GM21723 (cell line): ENCODE data around the gene ZBED1.
"Not testable (repeated sequence)": the region's sequence is repeated elsewhere in the genome, so short reads cannot be mapped to it uniquely, and the experiment has no call there.

Experiments used
- ATAC-seq: cut with Tn5 transposase; IDR thresholded peaks from one replicate; pipeline ENCODE4 v1.9.1; 2021; ENCODE audit warnings: mild to moderate bottlenecking, moderate library complexity; ENCODE audit not compliant: unreplicated experiment

ZBED1 gene

DNA sequence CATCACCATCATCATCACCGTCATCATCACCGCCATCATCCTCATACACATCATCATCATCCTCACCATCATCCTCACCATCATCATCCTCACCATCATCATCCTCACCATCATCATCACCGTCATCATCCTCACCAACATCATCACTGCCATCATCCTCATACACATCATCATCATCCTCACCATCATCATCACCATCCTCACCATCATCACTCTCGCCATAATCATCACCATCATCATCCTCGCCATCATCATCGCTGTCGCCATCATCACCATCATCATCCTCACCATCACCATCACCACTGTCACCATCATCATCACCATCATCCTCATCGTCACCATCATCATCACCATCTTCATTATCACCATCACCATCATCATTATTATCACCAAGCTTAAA is 19.8 kb upstream of the ZBED1 start:
- ATAC-seq, result no peak

DNA sequence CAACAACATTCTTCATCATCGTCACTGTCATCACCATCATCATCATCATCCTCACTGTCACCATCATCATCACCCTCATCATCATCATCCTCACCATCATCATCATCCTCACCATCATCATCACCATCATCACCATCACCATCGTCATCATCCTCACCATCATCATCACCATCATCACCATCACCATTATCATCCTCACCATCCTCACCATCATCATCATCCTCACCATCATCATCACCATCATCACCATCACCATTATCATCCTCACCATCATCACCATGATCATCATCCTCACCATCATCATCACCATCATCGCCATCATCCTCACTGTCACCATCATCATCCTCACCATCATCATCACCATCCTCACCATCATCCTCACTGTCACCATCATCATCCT is 18.9 kb upstream of the ZBED1 start:
- not testable (repeated sequence) for ATAC-seq

DNA sequence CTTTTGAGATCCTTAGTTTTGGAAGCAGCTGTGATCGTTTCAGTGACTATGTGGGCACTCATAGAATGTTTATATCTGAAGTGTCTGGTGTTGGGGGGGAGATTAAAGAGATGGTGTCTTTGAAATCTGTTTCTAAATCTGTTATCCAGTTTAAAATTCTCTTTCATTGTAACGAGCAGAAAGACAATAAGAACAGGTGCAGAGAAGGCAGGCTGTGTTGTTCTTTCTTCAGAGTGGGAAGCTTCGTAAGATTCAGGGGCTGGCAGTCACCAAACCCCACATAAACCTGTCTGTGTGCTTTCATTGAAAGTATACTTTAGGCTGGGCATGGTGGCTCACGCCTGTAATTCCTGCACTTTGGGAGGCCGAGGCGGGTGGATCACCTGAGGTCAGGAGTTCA is 16.3 kb upstream of the ZBED1 start:
- peak; percentile 11 for ATAC-seq

DNA sequence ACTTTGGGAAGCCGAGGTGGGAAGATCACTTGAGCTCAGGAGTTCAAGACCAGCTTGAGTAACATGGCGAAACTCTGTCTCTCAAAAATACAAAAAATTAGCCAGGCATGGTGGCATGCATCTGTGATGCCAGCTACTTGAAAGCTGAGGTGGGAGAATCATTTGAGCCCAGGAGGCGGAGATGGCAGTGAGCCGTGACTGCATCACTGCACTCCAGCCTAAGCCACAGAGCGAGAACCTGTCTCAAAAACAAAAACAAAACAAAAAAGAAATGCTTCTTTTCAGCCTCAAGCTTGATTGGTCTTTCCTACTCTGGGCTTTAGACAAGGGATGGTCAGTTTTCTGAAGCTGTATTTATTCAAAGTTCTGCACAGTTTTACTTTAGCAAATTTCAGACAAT is 15.8 kb upstream of the ZBED1 start:
- peak; percentile 64 for ATAC-seq

DNA sequence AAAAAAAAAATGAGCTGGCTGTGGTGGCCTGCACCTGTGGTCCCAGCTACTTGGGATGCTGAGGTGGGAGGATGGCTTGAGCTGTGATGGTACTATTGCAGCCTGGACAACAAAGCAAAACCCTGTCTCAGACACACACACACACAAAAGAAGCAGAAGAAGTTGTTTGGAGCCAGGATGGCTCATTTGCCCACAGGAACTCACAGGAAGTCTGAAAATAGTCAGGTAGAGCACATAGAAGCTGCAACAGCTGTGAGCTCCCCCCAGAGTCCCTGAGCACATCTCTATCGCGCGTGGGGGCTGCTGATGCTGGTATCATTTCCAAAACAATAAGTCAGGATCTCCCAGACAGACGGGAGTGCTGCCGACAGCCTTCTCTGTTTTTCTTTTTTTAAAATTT is 13.4 kb upstream of the ZBED1 start:
- ATAC-seq, result no peak

DNA sequence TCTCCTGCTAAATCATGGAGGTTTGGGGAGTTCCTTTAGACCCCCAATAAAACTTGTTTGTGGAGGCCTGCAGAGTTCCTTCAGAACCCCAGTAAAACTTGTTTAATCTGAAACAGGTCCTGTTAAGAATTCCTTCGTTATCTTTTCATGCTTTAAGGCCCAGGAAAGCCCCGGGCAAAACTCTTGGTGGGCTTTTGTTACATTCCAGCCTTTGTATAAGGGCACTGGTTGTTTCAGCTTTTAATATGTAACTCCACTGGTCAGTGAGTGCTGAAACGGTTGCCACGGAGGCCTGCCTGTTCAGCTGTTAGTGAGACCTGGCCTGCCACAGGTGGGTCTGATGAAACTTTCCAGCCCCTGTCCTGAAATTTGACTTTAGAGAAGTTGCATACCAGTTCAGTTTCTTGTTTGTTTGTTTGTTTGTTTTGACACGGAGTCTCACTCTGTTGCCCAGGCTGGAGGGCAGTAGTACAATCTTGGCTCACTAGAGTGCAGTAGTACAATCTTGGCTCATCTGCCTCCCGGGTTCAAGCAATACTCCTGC is 12.4 kb upstream of the ZBED1 start:
- ATAC-seq, result no peak

DNA sequence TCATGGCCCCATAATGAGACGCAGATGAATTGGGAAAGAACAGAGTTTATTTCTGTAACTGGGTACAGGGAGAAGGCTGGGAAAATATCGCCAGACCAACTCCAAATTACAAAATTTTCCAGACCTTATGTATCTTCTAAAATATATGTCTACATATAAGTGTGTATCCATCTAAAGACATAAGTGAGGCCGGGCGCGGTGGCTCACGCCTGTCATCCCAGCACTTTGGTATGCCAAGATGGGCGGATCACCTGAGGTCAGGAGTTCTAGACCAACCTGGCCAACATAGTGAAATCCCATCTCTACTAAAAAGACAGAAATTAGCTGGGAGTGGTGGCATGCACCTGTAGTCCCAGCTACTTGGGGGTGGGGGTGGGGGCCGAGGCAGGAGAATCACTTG is 11.7 kb upstream of the ZBED1 start:
- no peak for ATAC-seq

DNA sequence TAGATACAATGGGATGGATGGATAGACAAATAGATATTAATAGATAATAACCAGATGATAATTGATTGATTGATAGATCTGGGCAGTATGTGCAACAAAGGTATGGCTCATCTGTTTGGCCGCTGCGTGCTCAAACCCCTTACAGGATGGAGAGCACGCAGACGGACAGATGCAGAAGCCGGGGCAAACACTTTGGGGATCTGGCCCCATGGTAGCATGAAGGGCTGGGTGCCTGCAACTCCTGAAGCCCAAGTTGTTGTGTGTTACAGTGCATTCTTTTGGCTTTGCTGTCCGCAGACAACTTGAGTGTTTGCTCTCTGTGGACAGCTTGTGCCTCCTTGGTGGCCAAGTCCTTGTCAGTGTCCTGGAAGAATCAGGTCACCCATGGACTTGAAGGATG is 10.6 kb upstream of the ZBED1 start:
- no peak for ATAC-seq

DNA sequence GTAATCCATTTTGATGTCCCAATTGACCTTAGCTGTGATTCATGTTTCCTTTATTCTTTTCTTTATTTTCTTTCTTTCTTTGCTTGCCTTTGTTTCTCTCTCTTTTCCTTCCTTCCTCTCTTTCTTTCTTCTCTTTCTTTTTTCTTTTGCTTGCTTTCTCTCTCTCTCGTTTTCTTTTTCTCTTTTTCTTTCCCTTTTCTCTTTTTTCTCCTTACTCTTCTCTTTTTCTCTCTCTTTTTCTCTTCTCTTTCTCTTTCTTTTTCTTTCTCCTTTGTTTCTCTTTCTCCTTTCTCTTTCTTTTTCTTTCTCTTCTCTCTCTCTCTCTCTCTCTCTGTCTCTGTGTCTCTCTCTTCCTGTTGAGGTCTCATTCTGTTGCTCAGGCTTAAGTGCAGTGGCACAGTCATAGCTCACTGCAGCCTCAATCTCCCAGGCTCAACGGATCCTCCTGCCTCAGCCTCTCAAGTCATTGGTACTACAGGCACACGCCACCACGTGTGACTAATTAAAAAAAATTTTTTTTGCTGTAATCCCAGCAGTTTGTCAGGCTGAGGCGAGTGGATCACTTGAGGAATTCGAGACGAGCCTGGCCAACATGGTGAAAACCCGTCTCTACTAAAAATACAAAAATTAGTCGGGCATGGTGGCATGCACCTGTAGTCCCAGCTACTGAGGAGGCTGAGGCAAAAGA is 8.0 kb upstream of the ZBED1 start:
- ATAC-seq, result no peak

DNA sequence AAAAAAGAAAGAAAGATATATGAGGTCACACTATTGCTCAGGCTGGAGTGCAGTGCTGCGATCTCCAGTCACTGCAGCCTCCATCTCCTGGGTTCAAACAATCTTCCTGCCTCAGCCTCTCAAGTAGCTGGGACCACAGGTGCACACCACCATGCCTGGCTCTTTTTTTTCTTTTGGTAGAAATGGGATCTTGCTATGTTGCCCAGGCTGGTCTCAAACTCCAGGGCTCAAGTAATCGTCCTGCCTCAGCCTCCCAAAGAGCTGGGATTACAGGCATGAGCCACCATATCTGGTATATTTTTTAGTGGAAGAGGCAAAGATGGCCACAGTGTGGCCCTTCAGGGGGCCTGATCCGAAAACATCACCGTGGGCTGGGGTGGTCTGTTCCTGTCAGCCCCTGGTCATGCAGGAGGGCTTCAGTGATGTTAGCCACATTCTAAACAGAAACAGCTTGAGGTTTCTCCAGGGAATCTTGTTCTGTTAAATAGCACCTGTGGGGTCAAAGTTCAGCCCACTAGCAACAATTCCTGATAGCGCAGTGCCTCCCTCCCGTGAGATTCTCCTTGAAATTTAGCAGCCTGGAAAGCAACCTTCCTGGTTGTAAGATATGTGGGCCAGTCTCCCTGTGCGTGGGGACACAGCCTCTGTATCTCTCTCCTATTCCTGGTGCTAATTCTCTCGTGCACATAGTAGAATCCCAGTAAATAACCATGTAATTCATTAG is 7.3 kb upstream of the ZBED1 start:
- no peak for ATAC-seq

DNA sequence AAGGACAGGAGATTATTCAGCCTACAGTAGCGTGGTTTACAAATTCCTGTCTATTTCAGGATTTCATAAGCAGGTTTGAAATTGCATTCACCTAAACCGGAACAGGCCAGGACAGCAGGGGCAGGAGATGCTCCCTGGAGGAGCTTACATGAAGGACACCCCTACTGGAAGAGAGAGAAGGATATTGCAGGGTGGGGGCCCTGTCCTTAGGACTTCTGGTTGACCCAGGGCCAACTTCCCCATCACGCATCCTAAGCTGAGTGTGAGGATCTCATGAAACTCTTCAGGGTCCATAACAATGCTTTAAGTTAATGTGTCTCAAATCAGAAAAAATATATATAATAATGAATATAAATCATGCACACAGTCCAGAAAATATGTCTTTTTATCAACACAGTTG is 6.4 kb upstream of the ZBED1 start:
- no peak for ATAC-seq

DNA sequence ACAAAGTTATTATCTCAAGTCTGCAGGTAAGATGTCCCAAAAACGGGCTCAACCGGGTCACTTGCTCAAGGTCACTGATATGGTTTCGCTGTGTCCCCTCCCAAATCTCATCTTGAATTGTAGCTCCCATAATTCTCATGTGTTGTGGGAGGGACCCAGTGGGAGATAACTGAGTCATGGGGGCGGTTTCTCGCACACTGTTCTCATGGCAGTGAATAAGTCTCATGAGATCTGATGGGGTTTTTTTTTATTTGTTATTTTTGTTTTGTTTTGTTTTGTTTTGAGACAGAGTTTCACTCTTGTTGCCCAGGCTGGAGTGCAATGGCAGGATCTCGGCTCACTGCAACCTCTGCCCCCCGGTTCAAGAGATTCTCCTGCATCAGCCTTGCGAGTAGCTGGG is 4.6 kb upstream of the ZBED1 start:
- ATAC-seq, result not testable (repeated sequence)

DNA sequence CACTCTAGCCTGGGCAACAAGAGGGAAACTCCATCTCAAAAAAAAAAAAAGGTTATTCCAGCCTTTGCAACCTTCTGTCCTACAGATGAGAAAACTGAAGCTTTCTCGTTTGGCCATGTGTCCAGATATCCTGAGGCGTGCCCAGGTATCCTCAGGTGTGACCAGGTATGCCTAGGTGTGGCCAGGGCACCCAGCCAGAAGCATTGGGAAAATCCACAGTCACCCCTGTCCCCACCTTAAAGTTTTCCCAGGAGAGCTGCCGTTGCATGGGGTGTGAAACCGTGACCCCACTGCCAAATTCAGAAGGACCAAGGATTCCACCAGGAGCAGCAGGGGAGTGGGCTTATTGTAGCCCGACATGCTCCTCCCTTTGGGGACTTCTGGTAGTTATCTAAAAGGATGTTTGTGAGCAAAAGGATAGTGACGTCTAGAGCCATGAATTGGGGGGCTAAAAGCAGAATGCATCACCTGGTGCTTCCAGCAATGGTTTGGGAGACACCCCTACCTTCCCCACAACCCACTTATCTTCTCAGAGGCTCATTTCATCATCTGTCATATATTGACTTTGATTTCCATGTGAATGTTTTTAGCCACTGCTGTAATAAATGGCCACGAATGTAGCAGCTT is 4.0 kb upstream of the ZBED1 start:
- ATAC-seq, result no peak

DNA sequence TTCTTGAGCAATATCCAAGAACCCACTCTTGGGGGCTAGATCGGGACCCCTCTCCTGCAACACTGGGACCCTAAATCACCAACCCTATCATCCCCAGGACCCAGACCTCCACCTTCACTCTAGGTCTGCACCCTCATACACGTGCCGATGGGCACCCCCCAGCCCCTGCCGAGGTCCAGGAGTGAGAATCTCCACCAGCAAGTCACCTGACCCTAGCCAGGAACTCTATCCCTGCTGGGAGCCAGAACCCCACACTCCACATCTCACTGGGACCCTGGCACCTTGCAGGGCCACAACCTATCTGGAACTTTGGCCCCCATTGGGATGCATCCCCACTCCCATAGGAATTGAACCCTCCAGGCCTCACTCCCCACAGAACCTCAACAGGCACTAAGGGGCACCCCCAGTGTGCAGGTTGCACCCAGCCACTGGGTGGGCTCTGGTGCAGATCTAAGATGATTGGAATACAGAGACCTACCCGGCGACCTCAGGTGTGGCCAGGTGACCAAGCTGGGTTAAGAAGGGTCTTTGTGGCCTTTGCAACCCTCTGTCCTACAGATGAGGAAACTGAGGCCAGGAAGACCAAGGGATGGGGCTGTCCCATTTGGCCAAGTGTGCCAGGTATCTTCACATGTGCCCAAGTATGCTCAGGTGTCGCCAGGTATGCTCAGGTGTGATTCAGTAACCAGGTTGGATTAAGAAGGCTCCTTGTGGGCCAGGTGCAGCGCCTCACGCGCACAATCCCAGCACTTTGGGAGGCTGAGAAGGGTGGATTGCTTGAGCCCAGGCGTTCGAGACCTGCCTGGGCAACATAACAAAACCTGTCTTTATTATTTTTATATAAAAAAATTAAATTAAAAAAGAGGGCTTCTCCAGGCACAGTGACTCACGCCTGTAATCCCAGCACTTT is 3.1 kb upstream of the ZBED1 start:
- no peak for ATAC-seq

DNA sequence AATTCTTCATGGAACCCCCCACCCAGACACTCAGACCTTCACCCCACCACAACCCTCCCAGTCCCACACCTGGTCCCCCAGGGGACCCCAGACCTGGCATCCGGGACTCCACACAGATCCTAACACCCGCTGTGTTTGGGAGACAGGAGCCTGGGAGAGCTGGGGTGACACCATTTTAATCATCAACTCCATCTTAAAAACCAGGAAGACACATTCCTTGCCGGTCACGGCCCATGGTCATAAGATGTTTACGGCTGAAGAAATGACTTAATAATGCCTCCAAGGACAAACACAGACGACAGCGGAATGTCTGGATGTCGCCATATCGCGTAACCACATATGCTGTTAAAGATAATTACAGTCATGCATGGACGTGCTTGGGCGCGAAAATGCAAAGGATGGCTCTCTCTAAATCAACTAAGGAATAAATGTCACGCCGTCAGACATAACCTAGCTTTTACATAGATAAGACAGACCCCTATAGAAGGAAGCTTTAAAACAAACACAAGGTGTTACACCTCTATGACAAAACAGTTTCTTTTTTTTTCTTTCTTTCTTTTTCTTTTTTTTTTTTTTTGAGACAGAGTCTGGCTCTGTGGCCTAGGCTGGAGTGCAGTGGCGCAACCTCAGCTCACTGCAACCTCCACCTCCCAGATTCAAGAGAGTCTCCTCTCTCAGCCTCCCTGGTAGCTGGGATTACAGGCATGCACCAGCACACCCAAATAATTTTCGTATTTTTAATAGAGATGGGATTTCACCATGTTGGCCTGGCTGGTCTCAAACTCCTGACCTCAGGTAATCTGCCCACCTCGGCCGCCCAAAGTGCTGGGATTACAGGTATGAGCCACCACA is 2.1 kb upstream of the ZBED1 start:
- no peak for ATAC-seq

DNA sequence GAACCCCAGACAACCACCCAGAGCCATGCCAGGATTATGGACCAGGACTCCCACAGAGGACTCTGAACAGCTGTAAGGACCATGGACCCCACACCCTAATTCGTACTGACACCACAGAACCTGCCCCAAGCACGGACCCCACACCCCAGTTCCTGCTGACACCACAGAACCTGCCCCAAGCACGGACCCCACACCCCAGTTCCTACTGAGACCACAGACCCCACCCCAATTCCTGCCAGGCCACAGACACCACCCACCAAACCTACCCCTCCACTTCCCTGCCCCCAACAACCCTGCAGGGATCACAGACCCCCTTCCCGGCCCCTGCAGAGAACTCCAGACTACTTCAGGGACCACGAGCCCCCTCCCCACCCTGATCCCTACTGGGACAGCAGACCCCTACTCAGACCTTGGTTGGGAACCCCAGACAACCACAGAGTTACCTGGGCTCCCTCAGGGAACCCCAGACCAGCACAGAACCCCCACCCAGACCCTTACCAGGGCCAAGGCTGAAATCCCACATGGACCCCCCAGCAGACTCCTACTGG is 1.4 kb upstream of the ZBED1 start:
- ATAC-seq, result no peak

DNA sequence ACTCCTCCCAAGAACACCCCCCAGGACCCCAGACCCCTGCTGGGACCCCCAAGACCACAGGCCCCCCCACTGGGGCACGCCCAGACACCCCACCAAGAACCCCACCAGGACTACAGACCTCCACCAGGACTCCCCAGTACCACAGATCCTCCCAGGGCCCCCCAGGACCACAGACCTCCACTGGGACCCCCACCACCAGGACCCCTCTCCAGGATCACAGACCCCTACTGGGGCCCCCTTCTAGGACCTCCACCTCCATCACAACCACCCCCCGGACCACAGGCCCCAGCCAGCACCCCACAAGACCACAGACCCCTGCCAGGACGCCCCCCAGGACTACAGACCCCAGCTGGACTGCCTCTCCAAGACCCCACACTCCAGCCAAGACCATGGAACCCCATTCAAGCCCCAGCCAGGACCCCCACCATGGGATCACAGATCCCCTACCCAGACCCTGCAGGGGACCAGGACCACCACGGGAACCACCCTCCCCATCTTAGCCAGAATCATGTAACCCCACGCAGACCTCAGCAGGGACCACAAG is 855 bp upstream of the ZBED1 start:
- no peak for ATAC-seq

DNA sequence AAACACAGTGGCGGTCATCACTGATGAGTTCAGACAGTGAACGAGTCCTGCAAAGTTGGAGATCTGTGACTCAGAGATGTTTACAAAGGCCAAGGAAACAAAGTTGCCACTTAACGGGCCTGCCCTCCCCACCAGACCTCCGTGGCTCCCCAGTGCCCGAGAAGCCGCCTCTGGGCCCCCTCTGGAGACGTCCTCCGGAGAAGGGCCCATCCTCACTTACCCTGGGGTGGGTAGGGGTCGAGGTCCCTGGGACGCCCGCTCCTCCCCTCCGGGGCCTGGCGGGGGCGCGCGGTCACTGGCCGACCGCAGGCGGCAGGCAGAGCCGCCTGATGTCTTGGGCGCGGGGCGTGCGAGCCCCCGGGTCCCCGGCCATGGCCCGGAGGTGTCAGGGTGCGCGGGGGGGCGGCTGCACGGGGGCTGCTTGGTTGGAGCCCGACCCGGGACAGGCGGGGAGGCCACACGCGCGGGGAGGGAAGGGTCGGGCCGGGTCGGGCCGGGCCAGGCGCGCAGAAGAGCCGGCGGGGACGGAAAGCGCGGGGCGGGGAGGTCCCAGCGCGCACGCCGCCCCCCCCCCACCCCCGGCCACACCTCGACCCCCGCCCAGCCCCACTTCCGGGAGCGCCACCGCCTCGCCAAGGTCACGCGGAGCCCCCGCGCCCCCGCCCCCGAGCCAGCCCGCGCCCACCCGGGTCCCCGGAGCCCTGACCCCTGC is 529 bp downstream of the ZBED1 start:
- ATAC-seq, result peak; percentile 58

DNA sequence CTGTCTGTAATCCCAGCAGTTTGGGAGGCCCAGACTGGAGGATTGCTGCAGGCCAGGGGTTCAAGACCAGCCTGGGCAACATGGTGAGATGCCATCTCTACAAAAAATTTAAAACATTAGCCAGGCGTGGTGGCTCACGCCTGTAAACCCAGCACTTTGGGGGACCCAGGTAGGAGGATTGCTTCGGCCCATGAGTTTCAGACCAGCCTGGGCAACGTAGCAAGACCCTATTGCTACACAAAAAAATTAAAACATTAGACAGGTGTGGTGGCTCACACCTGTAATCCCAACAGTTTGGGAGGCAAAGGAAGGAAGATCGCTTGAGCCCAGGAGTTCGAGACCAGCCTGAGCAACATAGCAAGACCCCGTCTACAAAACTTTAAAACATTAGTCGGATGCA is 1.3 kb downstream of the ZBED1 start:
- ATAC-seq, result no peak
